ENCODE results near the gene METTL2B.

- TF ChIP-seq GATA3 (IDR thresholded peaks at IDR 0.05; ENCODE audit: low read depth, low read length), result no peak
- TF ChIP-seq GATA2 (IDR thresholded peaks at IDR 0.05; ENCODE audit: low read depth, low read length), result no peak
Measured at GRCh38 chr7:128452552-128452951, 24.0 kb upstream of the METTL2B start.

All from SH-SY5Y (cell line).